Upper lobe of right lung (tissue), 1 donor: ENCODE measurements around the gene CACNA1A. TPM values are rescaled to one million over a fixed set of nuclear protein-coding genes. Genes with fewer than 3 reads are reported as not detected.

Experiments used
- ATAC-seq: fragments of 200-7000 bp; cut with Tn5 transposase; one replicate; pipeline ENCODE4 v1.9.1; 2020; ENCODE audit warnings: mild to moderate bottlenecking, moderate library complexity
- DNase-seq: peaks from one replicate; pipeline ENCODE4 v3.0.0-alpha.2; 2020
- H3K27ac ChIP-seq: fragments of 200-600 bp; one replicate; pipeline ENCODE4 v1.8.0; 2022
- H3K27me3 ChIP-seq: fragments of 200-600 bp; one replicate; pipeline ENCODE4 v1.8.0; 2022; ENCODE audit warnings: mild to moderate bottlenecking
- H3K36me3 ChIP-seq: fragments of 200-600 bp; one replicate; pipeline ENCODE4 v1.8.0; 2022
- H3K4me1 ChIP-seq: fragments of 200-600 bp; one replicate; pipeline ENCODE4 v1.8.0; 2022
- H3K4me3 ChIP-seq: fragments of 200-600 bp; one replicate; pipeline ENCODE4 v1.8.0; 2022; ENCODE audit warnings: mild to moderate bottlenecking
- H3K9me3 ChIP-seq: fragments of 200-600 bp; one replicate; pipeline ENCODE4 v1.8.0; 2022
- intact Hi-C: fragments of 100-400 bp; cut with DNase I; formaldehyde crosslinking; loops from one replicate; pipeline ENCODE4 v1.11.0; 2022
- total RNA-seq: library from RNA; stranded (reverse); fragmentation: NEBNext Ultra II Directional; extraction: Animal tissue kit (Norgen Biotek cat#: 25700); gene quantifications from one replicate; pipeline ENCODE4 v1.2.1, GENCODE V29; 2021
- TF ChIP-seq, protein P1 (sequence below): fragments of 200-600 bp; IDR thresholded peaks from one replicate; pipeline ENCODE4 v1.8.0; 2022; ENCODE audit warnings: antibody characterized with exemption
- donor health status: DM: no; HTN: yes; CAD: no; lungs with severe emphysema.

Gene CACNA1A
- total RNA-seq, 1 donor from 2014 or later = 0.26 TPM

DNA sequence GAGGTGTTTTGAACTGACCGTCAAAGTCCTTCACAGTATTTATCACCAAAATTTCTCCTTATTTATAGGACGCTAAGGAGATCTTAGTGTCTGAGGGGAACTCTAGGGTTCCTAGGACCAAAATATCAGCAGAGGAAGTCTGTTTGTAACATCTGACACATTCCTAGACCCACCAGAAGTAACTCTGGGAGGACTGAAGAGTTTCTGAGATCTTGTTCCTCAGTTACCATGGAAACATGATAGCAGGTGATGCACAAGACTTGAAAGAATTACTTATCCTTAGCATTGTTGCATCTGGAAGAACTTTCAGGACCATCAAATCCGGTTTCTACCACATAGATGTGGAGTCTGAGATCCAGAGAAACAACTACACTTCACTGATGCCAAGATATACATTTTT lies 191.5 kb downstream of the CACNA1A start:
- no peak overlapping the region for H3K4me3 ChIP-seq
- ATAC-seq = no peak

GRCh38 chr19:13313875-13314274 lies 192.4 kb downstream of the CACNA1A start:
- Histone ChIP-seq H3K36me3 (no peaks in the 10 kb centered on the region), H3K9me3 (no peaks in the 10 kb centered on the region), H3K4me1 (no peaks in the 10 kb centered on the region), H3K27ac (no peak overlapping the region), H3K27me3 (no peaks in the 10 kb centered on the region), H3K4me3 (no peak overlapping the region)
- intact Hi-C loops = no loop called here
- no peak for ATAC-seq
- TF ChIP-seq, protein P1, sequence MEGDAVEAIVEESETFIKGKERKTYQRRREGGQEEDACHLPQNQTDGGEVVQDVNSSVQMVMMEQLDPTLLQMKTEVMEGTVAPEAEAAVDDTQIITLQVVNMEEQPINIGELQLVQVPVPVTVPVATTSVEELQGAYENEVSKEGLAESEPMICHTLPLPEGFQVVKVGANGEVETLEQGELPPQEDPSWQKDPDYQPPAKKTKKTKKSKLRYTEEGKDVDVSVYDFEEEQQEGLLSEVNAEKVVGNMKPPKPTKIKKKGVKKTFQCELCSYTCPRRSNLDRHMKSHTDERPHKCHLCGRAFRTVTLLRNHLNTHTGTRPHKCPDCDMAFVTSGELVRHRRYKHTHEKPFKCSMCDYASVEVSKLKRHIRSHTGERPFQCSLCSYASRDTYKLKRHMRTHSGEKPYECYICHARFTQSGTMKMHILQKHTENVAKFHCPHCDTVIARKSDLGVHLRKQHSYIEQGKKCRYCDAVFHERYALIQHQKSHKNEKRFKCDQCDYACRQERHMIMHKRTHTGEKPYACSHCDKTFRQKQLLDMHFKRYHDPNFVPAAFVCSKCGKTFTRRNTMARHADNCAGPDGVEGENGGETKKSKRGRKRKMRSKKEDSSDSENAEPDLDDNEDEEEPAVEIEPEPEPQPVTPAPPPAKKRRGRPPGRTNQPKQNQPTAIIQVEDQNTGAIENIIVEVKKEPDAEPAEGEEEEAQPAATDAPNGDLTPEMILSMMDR = no peak
- no peak for DNase-seq

More for the DNA sequence above, 191.5 kb downstream of the CACNA1A start:
- Histone ChIP-seq H3K36me3 (no peaks in the 10 kb centered on the region), H3K27me3 (no peaks in the 10 kb centered on the region), H3K9me3 (no peaks in the 10 kb centered on the region), H3K4me1 (no peaks in the 10 kb centered on the region), H3K27ac (no peak overlapping the region)
- TF ChIP-seq, protein P1 = no peak
- intact Hi-C loops = no loop called here
- DNase-seq = no peak

GRCh38 chr19:13309864-13310263 lies 196.4 kb downstream of the CACNA1A start:
- Histone ChIP-seq H3K27me3 (no peaks in the 10 kb centered on the region), H3K36me3 (no peaks in the 10 kb centered on the region), H3K27ac (no peak overlapping the region), H3K9me3 (no peaks in the 10 kb centered on the region), H3K4me1 (no peaks in the 10 kb centered on the region), H3K4me3 (no peak overlapping the region)
- no peak for DNase-seq
- TF ChIP-seq, protein P1 = no peak
- ATAC-seq = no peak
- intact Hi-C loops = no loop called here

DNA sequence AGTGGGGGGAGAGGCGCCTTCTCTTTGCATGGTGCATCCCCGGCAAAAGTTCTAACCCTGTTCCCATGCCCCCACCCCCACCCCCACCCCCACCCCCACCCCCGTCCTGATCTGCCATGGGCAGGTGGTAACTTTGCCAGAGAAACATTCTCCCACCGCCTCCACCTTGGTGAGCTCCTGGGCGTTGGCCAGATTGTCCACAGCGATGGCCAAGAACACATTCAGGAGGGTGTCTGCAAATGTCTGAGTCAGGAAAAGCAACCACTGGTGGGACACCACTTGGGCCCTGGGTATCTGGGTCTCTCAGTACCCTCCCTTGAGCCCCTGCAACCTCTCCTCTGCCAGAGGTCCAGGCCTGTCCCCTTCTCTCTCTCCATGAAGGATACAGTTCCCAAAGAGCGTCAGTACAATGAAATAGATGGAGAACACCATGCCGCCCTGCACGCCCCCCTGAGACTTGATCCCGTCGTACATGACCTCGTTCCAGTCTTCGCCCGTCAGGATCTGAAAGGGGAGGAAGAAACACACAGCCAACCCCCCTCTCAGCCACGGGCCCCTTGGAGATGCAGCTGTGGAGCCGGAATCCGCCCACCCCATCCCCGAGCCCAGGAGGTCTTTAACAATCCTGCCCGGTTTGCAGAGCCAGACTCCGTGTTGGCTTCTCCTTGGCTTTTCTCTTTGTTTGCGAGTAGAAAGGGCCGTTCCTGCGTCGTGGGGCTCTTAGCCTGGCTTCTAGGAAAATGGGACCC lies 202.7 kb downstream of the CACNA1A start:
- no peak overlapping the region for H3K27ac ChIP-seq
- no peak overlapping the region for H3K4me3 ChIP-seq
- DNase-seq (no peak), ATAC-seq (no peak)
- intact Hi-C loops = no loop called here
- H3K36me3 ChIP-seq = no peaks in the 10 kb centered on the region
- peaks cover 39% of the 10 kb centered on the region for H3K27me3 ChIP-seq
- H3K4me1 ChIP-seq = no peaks in the 10 kb centered on the region
- H3K9me3 ChIP-seq = no peaks in the 10 kb centered on the region
- TF ChIP-seq, protein P1 = no peak

DNA sequence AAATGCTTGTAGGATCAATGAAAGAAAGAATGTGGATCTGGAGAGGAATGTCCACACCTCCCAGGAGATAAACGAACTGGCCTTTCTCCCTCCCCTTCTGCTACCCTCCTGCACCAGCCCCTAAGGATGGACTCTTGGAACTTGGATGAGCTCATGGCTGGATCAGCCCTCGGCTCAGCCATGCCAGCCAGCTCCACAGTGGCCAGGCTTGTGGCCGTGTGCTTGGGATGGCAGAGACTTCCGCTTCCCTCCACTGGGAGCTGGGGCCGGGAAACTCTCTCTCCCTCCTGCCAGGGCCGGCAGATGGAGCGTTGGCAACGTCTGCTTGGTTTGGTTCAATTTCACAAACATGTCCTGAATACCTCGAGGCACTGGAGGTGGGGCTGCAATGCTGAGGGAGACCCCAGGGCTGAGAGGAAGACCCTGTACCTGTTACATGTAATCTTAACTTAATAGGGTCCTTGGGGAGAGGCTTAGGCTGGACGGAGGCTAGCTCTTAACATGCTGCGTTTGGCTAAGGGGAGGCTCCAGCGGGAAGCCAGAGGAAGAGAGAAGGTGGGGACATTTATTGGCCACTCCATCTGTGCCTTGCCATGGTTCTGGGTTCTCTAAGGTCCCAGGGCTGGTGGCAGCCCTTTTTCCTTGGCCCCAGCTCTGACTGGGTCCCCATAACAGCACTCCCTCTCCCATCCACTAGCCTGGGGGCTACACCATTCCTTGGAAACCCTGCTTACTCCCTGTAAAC lies 203.6 kb downstream of the CACNA1A start:
- intact Hi-C loops = no loop called here
- no peaks in the 10 kb centered on the region for H3K9me3 ChIP-seq
- no peak for ATAC-seq

More for the DNA sequence above, 203.6 kb downstream of the CACNA1A start:
- no peaks in the 10 kb centered on the region for H3K36me3 ChIP-seq
- TF ChIP-seq, protein P1 = no peak
- peaks cover 46% of the 10 kb centered on the region for H3K27me3 ChIP-seq
- no peak for DNase-seq
- H3K4me3 ChIP-seq = no peak overlapping the region
- H3K4me1 ChIP-seq = no peaks in the 10 kb centered on the region
- H3K27ac ChIP-seq = no peak overlapping the region
